ENCODE data around the gene TMEM182.

The TMEM182 gene

GRCh38 chr2:102803041-102803896 lies 41.4 kb downstream of the TMEM182 start:
- no peak for DNase-seq (ENCODE audit: low read depth, low spot score)
- no peak overlapping the region for H3K4me3 ChIP-seq (ENCODE audit: low read depth, low read length)
- in situ Hi-C loops (cut with HindIII; ENCODE audit: low sequenced_read_pairs), result no loop called here
- no peak for TF ChIP-seq CTCF (IDR thresholded peaks at IDR 0.05; ENCODE audit: low read depth, low read length)

DNA sequence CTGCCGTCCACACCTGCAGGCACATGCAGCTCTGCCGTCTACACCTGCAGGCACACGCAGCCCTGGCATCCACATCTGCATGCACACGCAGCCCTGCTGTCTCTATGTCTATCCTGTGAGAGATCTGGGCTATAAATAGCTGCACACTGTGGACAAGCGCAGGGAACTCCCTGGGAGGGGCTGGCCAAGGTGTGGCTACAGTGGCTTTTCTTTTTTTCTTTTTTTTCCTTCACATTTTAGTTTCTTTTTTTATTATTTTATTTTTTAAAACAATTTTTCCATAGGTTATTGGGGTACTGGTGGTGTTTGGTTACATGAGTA lies 42.0 kb downstream of the TMEM182 start:
- in situ Hi-C loops (cut with HindIII; ENCODE audit: low sequenced_read_pairs), result no loop called here
- TF ChIP-seq CTCF (IDR thresholded peaks at IDR 0.05; ENCODE audit: low read depth, low read length), result no peak
- no peak overlapping the region for H3K4me3 ChIP-seq (ENCODE audit: low read depth, low read length)
- DNase-seq (ENCODE audit: low read depth, low spot score), result no peak

- peak; percentile 70 for DNase-seq (ENCODE audit: low read depth, low spot score)
- TF ChIP-seq CTCF (IDR thresholded peaks at IDR 0.05; ENCODE audit: low read depth, low read length), result peak; percentile 89
- in situ Hi-C loops (cut with HindIII; ENCODE audit: low sequenced_read_pairs), result no loop called here
- no peak overlapping the region for H3K4me3 ChIP-seq (ENCODE audit: low read depth, low read length)
These were observed 44.5 kb downstream of the TMEM182 start for GRCh38 chr2:102806250-102806837.

DNA sequence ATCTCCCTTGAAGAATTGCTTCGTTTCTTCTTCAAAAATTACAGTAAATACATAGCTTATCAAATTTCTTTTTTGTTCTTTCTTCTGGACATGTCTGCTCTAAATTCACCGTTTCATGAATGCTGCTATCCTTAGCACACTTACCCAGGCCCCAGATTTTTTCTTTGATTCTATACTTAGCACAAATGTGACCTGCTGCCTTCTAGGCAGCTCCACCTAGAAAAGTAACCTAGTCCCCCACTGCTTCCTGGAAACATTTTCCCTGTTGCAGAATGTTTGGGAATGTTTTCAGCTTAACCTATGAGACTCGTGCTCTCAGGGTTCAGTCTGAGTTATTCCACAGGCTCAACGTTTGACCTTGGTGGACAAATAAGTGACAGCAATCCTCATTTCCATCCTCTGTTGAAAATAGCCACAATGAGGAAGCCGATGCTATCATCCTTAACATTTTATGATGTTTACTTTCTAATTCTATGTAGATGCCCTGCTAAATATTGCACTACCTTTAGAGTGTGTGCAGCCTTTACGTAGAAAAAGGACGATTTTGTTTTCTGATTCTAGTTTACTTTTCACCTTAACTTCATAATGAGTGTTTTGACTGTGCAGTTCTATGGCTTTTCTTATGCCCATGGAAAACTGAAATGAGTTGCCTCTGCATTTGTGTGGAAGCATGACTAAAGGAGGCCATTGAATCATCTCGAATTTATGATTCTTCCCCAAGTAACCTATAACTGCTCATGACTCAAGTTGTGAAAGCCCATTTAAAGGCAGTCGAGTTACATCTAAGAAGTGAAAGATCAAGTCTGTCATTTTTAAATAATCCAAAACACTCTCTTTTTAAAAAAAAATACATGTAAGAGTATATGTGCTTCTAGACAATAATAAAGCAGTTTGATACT lies 47.7 kb downstream of the TMEM182 start:
- in situ Hi-C loops (cut with HindIII; ENCODE audit: low sequenced_read_pairs), result no loop called here
- no peak overlapping the region for H3K4me3 ChIP-seq (ENCODE audit: low read depth, low read length)
- no peak for DNase-seq (ENCODE audit: low read depth, low spot score)
- TF ChIP-seq CTCF (IDR thresholded peaks at IDR 0.05; ENCODE audit: low read depth, low read length), result no peak

DNA sequence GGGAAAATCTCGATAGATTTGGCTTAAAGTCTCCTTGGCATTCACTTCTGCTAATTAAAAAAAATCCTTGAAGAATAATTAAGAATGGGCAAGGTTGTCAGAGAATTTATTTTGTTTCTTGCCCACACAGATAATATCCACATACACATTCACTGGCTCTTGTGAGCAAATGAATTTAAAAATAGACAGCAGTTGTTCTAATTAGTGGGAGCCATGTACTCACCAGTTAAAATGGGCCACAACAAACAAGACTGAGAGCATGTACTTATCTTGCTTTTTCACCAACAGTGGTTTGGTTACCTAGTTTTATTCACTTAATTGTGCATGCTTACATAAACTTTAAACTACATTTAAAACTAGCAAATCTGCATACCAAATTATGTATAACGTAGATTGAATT lies 53.5 kb downstream of the TMEM182 start:
- no peak for TF ChIP-seq CTCF (IDR thresholded peaks at IDR 0.05; ENCODE audit: low read depth, low read length)
- in situ Hi-C loops (cut with HindIII; ENCODE audit: low sequenced_read_pairs), result no loop called here
- no peak for DNase-seq (ENCODE audit: low read depth, low spot score)
- H3K4me3 ChIP-seq (ENCODE audit: low read depth, low read length), result no peak overlapping the region

DNA sequence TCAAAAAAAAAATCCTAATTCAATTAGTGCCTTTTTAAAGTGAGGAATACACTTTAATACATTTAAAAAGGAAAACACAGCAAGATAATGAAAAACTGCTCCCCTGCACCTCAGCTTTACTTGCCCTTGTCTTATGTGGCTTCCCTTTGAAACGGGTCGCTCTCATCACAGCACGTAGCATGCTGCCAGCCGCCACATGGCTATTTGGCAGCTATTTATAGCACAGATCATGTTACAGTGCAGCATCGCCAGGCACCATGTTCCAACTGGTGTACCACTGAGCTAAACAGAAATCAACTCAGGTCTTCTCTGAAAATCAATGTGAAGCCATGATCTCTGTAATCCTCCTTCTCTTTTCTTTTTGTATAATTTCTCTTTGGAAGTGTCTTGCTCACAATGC lies 65.1 kb downstream of the TMEM182 start:
- peak; percentile 41 for DNase-seq (ENCODE audit: low read depth, low spot score)
- in situ Hi-C loops (cut with HindIII; ENCODE audit: low sequenced_read_pairs), result no loop called here
- no peak for TF ChIP-seq CTCF (IDR thresholded peaks at IDR 0.05; ENCODE audit: low read depth, low read length)
- H3K4me3 ChIP-seq (ENCODE audit: low read depth, low read length), result no peak overlapping the region
